ENCODE results near the gene RNF4. TPM values are rescaled to one million over a fixed set of nuclear protein-coding genes. Genes with fewer than 3 reads are reported as not detected.

Gene RNF4
- 10 to 100 TPM; 57.4 to 82.5 (median 66.4) TPM for total RNA-seq
- 10 to 100 TPM; 22.0 to 35.4 (median 24.0) TPM for polyA plus RNA-seq
- long read RNA-seq, donor 1, partial matches to known transcripts, result 15 of 27 reads
- long read RNA-seq, donor 1, other reads (novel, unspliced or antisense), result 12 of 27 reads
- long read RNA-seq, donor 2, partial matches to known transcripts, result 0 of 19 reads
- long read RNA-seq, donor 2, other reads (novel, unspliced or antisense), result 18 of 19 reads

GRCh38 chr4:2468456-2469191, at the start of gene RNF4:
RNF4 (plus strand) TSS chr4:2469106; CDS start chr4:2490494, 21,388 bp downstream.
- WGBS, 5 donors, result 0 to 1% (median 1%) methylated on average over 34 to 74 of the region's 74 CpGs
- TF ChIP-seq POLR2AphosphoS5 (IDR thresholded peaks at IDR 0.05) (peak; percentile 85 to 90 (median 86)), POLR2A (IDR thresholded peaks at IDR 0.05) (peak in 1 of 3 donors; percentile 49), CTCF (IDR thresholded peaks at IDR 0.05 in 8 of 11, conservative IDR thresholded peaks at IDR 0.05 in 3 of 11) (peak in 3 of 11 experiments; percentile 9 to 41 (median 15))
- Histone ChIP-seq H3K27me3 (replicated peaks in 1 of 7) (no peaks in the 10 kb centered on the region), H3K9me3 (no peaks in the 10 kb centered on the region), H3K4me3 (peak within 1 kb of the TSS; percentile 81 to 100 (median 96)), H3K27ac (peak within 1 kb of the TSS; percentile 76 to 99 (median 97)), H3K4me1 (peaks cover 25 to 59% (median 41%) of the 10 kb centered on the region in 6 donors), H3K36me3 (peaks cover 0 to 30% (median 15%) of the 10 kb centered on the region in 6 donors)
- intact Hi-C loops (cut with DNase I; ENCODE audit: low total_unique reads), result no loop called here
- peak; percentile 97 for DNase-seq

GRCh38 chr4:2419814-2420213, 49.1 kb upstream of the RNF4 start:
- no peaks in the 10 kb centered on the region for H3K9me3 ChIP-seq
- no peaks in the 10 kb centered on the region for H3K36me3 ChIP-seq
- intact Hi-C loops (cut with DNase I; ENCODE audit: low total_unique reads), result loop anchor here (10.0 kb wide), 1 partner anchor 155 kb away; the partner anchor contains the start of gene MXD4
- H3K4me1 ChIP-seq, result peaks cover 22 to 47% (median 39%) of the 10 kb centered on the region in 6 donors
- 37 to 62% (median 54%) methylated on average over 9 of the region's 9 CpGs for WGBS, 5 donors
- DNase-seq, result peak; percentile 75
- H3K27me3 ChIP-seq (replicated peaks in 1 of 7), result peaks cover 0 to 84% (median 29%) of the 10 kb centered on the region in 7 donors
- peak overlapping the region in 1 of 8 donors; percentile 94 for H3K4me3 ChIP-seq
- TF ChIP-seq CTCF (IDR thresholded peaks at IDR 0.05 in 8 of 11, conservative IDR thresholded peaks at IDR 0.05 in 3 of 11) (no peak), POLR2A (IDR thresholded peaks at IDR 0.05) (no peak), POLR2AphosphoS5 (IDR thresholded peaks at IDR 0.05) (no peak)
- H3K27ac ChIP-seq, result no peak overlapping the region

GRCh38 chr4:2421928-2422327, 47.0 kb upstream of the RNF4 start:
- H3K36me3 ChIP-seq, result no peaks in the 10 kb centered on the region
- intact Hi-C loops (cut with DNase I; ENCODE audit: low total_unique reads), result no loop called here
- TF ChIP-seq POLR2A (IDR thresholded peaks at IDR 0.05), result no peak
- TF ChIP-seq POLR2AphosphoS5 (IDR thresholded peaks at IDR 0.05), result no peak
- TF ChIP-seq CTCF (IDR thresholded peaks at IDR 0.05 in 8 of 11, conservative IDR thresholded peaks at IDR 0.05 in 3 of 11), result no peak
- peaks cover 0 to 85% (median 18%) of the 10 kb centered on the region in 7 donors for H3K27me3 ChIP-seq (replicated peaks in 1 of 7)
- 75 to 87% (median 79%) methylated on average over 6 of the region's 6 CpGs for WGBS, 5 donors
- H3K4me3 ChIP-seq, result no peak overlapping the region
- H3K9me3 ChIP-seq, result no peaks in the 10 kb centered on the region
- no peak overlapping the region for H3K27ac ChIP-seq
- H3K4me1 ChIP-seq, result peaks cover 9 to 26% (median 21%) of the 10 kb centered on the region in 6 donors
- peak; percentile 53 for DNase-seq

GRCh38 chr4:2423066-2423465, 45.8 kb upstream of the RNF4 start:
- Histone ChIP-seq H3K27ac (no peak overlapping the region), H3K4me3 (no peak overlapping the region), H3K4me1 (peaks cover 6 to 15% (median 11%) of the 10 kb centered on the region in 6 donors), H3K27me3 (replicated peaks in 1 of 7) (peaks cover 0 to 75% (median 11%) of the 10 kb centered on the region in 7 donors), H3K36me3 (no peaks in the 10 kb centered on the region), H3K9me3 (no peaks in the 10 kb centered on the region)
- peak; percentile 66 for DNase-seq
- intact Hi-C loops (cut with DNase I; ENCODE audit: low total_unique reads), result no loop called here
- 80 to 90% (median 86%) methylated on average over 2 to 4 of the region's 4 CpGs; no CpG with 5 or more reads in 1 of the 5 donors for WGBS, 5 donors
- no peak for TF ChIP-seq POLR2AphosphoS5 (IDR thresholded peaks at IDR 0.05)
- no peak for TF ChIP-seq POLR2A (IDR thresholded peaks at IDR 0.05)
- TF ChIP-seq CTCF (IDR thresholded peaks at IDR 0.05 in 8 of 11, conservative IDR thresholded peaks at IDR 0.05 in 3 of 11), result no peak

Measured in spleen (tissue), 13 donors.